ENCODE data around the gene SFMBT1.

DNA sequence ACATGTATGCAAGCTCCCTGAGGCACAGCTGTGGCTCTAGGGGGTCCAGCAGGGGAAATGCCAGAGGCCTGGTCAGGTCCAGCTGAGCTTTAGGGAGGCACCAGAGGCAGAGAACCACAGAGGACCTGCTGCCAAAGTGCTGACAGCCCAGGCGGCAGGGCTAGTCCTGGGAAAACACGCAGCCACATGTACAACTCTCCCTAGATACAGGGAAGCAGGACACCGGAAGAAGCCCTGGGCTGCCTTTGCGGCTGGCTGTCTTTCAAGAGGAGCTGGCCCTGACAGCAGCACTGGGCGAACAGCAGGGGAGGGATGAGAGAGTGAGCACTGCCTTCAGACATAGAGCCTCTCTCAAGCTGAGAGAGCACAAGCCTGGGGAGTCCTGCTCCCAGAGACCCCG lies 43.6 kb upstream of the SFMBT1 start:
- TF ChIP-seq CTCF (IDR thresholded peaks at IDR 0.05) (no peak), POLR2AphosphoS2 (conservative IDR thresholded peaks at IDR 0.05; ENCODE audit: low read length) (no peak), EP300 (IDR thresholded peaks at IDR 0.05) (no peak), CHD4 (IDR thresholded peaks at IDR 0.05; ENCODE audit: borderline replicate concordance) (no peak), SMC3 (IDR thresholded peaks at IDR 0.05) (no peak), POLR2A (IDR thresholded peaks at IDR 0.05; ENCODE audit: low read length) (no peak), FOSL2 (IDR thresholded peaks at IDR 0.05) (no peak), FOSL2 (CRISPR knock-in tag; IDR thresholded peaks at IDR 0.05) (no peak), FOSB (CRISPR knock-in tag; IDR thresholded peaks at IDR 0.05) (no peak), CEBPB (IDR thresholded peaks at IDR 0.05) (no peak), MAZ (IDR thresholded peaks at IDR 0.05; ENCODE audit: borderline replicate concordance, low read depth, low read length) (no peak), ZSCAN20 (CRISPR knock-in tag; IDR thresholded peaks at IDR 0.05) (no peak), PHF8 (IDR thresholded peaks at IDR 0.05; ENCODE audit: borderline replicate concordance, low read depth) (no peak), RAD21 (conservative IDR thresholded peaks at IDR 0.05 in 1 of 2, IDR thresholded peaks at IDR 0.05 in 1 of 2) (no peak)
- TF ChIP-seq, protein P1, sequence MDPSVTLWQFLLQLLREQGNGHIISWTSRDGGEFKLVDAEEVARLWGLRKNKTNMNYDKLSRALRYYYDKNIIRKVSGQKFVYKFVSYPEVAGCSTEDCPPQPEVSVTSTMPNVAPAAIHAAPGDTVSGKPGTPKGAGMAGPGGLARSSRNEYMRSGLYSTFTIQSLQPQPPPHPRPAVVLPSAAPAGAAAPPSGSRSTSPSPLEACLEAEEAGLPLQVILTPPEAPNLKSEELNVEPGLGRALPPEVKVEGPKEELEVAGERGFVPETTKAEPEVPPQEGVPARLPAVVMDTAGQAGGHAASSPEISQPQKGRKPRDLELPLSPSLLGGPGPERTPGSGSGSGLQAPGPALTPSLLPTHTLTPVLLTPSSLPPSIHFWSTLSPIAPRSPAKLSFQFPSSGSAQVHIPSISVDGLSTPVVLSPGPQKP (IDR thresholded peaks at IDR 0.05; ENCODE audit: low read depth, low read length), result no peak
